ENCODE data around the gene OGG1.

The OGG1 gene

DNA sequence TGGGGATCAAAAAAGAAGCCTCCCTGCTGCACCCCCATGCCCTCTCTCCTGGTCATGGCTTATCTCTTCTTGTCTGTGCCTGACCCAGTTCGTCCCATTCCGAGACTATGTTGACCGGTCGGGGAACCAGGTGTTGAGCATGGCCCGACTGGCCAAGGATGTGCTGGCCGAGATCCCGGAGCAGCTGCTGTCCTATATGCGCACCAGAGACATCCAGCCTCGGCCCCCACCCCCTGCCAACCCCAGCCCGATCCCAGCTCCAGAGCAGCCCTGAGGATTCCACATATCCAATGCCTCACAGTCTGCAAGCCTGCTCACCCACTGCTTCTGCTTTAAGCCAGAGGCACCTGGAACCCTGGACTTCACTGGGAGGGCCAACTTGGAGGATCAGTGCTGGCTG lies 20.3 kb upstream of the OGG1 start:
- DNase-seq = no peak

DNA sequence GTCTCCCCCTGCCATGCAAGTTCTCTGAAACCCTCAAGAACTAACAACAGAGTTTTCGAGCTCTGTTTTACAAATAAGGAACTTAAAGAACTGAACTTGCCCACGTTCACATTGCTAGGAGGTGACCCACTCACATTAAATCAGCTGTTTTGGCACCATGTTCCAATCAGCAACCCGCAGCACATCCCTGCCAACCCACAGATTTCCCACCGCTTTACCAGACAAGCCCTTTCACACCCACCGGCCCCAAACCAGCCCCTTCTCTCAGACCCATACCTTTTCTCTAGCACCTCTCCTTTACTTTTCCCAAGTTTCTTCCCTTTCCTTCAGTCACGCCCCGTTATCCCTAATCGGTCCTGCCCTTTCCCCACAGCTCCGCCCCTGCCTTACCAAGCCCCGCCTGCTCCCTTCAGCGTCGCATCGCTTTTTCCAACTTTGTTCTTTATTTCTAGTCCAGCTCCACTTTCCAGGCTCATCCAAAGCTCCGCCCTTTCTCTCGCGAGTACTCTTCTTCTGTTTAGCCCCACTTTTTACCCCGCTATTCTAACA lies 19.0 kb upstream of the OGG1 start:
- DNase-seq = no peak

DNA sequence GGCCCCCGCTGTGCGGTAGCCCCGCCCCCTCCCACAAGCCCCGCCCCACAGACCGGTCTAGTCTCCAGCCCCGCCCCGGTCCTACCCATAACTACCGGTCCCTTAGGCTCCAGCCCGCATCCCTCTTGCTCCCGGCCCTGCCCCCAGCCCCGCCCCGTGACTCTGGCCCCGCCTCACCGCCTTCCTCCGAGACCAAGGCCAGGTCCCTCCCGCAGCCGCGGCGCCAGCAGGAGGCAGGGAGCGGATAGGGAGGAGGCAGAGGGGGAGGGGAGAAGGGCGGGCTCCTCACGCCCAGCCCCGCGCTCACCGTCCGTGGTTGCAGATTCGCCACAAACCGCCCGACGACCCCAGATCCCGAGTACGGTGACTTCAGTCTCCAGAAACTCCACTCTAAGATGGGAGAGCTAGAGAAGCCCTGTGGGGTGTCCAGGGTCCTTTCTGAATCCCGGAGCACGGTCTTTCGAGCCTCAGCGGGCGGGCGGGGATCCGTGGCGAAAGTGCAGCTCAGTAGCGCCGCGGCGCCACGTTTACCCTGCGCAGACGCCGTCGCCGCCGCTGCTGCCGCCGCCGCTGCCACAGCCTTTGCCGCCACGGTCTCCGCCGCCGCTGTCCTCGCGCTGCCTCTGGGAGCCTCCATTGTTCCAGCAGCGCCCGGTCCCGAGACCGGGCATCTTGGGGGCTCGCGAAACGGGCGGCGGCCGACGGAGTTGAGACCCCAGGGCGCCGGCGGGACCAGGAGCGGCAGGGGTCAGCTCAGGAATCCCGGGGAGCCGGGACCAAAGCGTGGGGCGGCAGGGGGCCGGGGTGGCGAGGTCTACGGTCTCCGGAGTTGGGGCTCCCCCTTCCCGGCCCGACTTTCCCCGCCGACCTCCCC lies 18.3 kb upstream of the OGG1 start, which contains the start of gene BRPF1:
Gene BRPF1 (plus strand): TSS at position 530 of the 874 bp plus-strand sequence. CDS start 2,406 bp downstream, outside the sequence.
- peak; percentile 96 for DNase-seq

DNA sequence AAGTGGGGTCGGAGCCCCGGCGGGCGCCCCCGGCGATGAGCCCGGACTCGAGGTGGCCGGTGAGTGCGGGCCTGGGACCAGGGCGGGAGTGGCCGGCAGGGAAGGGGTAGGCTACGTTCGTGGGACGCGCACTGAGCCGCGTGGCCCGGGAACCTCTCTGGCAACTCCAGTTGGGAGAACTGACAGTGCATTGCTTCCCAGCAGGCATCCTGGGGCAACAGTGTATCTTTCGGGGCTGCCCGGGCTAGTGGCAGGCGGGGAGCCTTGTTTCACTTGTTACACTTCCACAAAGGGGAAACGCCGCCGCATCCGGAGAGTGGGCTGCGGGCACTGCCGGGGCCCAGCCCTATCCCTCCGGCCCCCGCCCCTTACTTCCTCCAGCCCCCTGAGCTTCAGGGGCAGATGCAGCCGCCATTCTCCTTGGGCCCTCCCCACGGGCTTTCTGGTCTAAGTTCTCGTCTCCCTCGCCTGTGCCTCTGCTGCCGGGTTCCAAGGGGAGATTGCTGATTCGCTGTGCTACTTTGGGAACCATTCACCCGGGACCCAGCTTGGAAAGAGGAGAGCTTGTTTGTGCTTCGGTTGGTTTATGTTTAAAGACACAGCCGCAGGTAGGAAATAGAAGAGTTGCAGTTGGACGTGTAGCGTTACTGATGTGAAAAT lies 17.5 kb upstream of the OGG1 start:
- peak; percentile 50 for DNase-seq

- DNase-seq = no peak
Observed at GRCh38 chr3:9732740-9733115, 17.0 kb upstream of the OGG1 start.

DNA sequence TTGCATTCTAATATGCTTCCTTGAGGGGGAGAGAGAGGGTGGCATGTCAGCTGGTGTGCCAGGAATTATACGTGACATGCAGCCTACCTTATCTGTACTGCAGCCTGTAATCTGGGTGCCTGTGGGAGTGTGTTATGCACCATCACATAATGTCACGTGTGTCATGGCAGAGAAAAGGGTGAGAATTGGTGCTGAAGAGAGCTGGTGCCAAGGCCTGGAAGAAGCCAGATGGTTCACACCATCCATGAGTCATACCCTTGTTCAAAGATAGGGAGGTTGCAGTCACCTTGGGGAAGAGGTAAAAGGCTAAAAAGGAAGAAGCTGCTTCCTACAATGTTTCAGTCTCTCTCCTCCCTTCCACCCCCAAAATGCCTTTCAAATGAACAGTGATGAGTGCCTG lies 12.9 kb upstream of the OGG1 start:
- DNase-seq = no peak

- no peak for DNase-seq
Observed at GRCh38 chr3:9739181-9739580, 10.6 kb upstream of the OGG1 start.

DNA sequence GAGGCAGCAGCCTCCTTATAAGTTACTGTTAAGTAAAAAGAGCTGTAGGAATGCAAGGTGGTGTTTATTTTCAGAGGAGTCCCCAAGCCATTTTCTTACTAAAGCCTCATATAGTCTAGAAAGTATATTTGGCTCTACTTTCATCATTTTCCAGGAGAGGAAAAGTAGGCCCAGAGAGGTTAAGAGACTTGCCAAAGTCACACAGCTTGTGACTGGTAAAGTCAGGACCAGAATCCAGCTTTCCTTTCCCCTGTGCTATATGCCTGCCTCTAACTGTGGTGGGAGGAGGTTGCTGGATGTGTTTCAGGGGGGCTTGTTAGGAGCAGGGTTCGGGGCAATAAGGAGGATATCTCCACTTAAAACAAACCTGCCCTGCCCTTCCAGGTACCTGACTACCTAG lies 7.2 kb upstream of the OGG1 start:
- no peak for DNase-seq

GRCh38 chr3:9743548-9743947 lies 6.2 kb upstream of the OGG1 start:
- no peak for DNase-seq

- DNase-seq = no peak
Observed at GRCh38 chr3:9744162-9744561, 5.6 kb upstream of the OGG1 start.

DNA sequence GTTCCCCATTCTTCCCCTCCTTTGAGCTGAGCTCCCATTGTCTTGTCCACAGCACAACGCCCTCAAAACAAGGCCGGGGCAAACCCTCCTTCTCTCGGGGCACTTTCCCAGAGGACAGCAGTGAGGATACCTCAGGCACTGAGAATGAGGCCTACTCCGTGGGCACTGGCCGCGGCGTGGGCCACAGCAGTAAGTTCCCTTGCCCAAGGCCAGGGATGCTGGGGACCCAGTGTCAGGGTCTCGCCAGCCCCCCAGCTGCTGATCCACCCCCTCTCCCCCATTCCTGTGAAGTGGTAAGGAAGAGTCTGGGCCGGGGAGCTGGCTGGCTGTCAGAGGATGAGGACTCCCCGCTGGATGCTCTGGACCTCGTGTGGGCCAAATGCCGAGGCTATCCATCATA lies 4.2 kb upstream of the OGG1 start:
- DNase-seq = no peak

DNA sequence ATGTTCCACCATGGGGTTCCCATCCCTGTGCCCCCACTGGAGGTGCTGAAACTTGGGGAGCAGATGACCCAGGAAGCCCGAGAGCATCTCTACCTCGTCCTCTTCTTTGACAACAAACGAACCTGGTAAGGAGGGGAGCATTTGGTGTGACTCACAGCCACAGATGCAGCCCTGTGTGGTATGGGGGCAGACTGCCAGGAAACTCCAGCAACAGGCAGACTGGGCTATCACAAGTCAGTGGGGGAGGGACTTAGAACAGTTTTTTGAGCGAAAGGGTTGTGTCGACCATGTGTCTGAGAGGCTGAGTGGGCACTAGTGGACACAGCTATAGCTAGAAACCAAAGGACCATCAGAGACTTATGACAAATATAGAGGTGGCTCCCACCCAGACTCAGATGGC lies 3.4 kb upstream of the OGG1 start:
- DNase-seq = no peak

DNA sequence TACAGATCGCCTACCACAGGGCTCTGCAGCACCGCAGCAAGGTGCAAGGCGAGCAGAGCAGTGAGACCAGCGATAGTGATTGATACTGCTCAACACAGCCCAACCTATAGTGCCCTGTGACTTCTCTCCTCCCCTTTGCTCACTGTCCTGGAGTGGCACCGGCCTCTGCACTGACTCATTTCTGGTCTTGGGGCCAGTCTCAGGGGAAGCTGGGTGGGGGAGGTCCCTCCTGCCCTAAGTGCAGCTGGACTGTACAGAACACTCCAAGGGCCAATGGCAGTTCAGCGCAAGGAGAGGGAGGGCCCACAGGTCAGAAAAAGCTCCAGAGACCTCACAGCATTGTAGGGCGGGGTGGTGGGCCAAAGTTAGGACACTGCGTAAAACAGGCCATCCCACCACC lies 2.5 kb upstream of the OGG1 start:
- no peak for DNase-seq

DNA sequence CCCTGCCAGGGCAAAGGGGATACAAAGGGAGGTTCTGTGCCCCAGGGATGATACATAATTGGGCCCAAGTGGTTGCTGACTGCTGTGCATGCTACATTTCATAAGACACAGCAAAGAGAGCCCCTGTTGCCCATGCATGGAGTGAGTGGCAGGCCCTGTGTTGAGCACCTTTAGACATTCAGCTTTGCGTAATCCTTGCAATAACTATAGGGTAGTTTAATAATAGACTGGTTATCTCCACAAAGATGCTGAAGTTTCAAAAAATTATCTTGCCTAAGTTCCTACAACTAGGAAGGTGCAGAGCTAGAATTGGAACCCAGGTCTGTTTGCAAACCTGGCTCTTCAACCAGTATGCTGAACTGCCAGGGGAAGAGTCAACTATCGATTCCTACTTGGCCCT lies 1.7 kb upstream of the OGG1 start:
- DNase-seq = no peak

DNA sequence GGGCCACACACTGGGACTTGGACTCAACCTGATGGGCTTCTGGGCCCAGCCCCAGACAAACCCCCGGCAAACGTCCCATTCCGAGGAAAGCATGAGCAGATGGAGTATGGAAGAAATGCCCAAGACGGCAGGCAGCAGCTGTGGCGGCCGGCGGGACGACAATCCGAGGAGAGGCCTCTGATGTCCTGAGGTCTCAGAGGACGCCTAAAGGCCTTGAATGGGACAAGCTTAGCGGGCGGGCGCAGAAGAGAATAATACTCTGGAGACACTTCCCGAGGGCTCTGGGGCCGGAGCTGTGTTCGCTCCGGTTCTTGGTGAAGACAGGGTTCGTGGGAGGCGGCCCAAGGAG lies 482 bp upstream of the OGG1 start:
- DNase-seq = no peak

DNA sequence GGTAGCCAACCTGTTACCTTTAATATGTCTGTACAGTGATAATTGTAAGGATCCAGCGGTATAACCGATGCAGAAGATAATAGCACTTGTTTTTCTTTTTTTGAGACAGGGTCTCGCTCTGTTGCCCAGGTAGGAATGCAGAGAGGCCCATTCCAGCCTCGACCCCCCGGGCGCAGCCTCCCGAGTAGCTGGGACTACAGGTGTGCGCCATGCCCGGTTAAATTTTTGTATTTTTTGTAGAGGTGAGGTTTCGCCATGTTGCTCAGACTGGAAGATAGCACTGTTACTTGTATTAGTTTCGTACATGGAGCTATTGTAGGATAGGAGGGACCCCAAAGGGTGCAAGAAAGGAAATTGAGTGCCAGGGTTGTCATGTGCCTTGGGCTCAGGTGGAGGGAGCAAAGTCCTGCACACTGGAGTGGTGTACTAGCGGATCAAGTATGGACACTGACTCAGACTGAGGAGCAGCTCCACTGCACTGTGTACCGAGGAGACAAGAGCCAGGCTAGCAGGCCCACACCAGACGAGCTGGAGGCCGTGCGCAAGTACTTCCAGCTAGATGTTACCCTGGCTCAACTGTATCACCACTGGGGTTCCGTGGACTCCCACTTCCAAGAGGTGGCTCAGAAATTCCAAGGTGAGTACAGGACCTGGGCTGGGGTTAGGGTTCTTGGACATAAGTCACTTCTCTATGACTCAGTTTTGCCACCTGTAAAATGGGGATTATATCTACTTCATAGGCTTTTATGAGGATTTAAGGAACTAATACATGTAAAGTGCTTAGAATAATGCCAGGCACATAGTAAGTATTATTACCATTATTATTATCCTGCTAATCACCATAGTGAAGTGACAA lies 1.0 kb downstream of the OGG1 start:
- DNase-seq = no peak

- DNase-seq = no peak
Observed at GRCh38 chr3:9754678-9755077, 4.9 kb downstream of the OGG1 start.

- DNase-seq = no peak
Observed at GRCh38 chr3:9757427-9757826, 7.7 kb downstream of the OGG1 start.

- no peak for DNase-seq
Observed at GRCh38 chr3:9760779-9761505, 11.2 kb downstream of the OGG1 start.

DNA sequence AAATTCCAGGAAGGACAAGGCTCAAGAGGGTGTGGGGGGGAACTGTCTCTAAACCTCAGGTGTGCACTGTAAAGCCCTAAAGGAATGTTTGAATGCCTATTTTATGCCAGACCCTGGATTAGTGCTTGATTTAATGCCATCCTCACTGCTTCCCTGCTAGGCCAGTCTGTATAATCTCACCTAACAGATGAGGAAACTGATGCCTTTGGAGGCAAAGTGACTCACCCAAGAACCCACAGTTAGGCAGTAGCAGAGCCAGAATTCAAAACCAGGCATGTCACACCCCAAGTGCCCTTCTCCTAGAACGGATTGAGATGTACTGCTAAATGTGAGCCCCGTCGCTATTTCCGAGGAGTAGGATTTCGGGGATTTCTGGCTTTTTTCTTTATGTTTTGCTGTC lies 12.2 kb downstream of the OGG1 start:
- DNase-seq = no peak

DNA sequence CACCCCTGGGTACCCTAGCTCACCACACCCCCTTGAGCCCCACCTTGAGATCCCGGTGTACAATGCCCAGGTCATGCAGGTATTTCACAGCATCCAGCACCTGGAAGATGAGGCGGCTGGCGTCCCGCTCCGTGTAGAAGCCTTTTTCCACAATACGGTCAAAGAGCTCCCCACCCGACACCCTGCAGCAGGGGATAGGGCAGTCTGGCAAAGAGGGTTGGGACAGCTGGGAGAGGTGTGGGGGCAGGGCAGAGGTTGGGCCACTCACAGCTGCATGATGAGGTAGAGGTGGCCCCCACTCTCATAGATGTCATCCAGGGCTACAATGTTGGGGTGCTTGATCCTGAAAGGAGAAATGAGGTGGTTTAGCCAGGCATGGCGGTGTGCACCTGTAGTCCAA lies 13.1 kb downstream of the OGG1 start:
- DNase-seq = no peak

- no peak for DNase-seq
Observed at GRCh38 chr3:9765865-9766264, 16.1 kb downstream of the OGG1 start.

DNA sequence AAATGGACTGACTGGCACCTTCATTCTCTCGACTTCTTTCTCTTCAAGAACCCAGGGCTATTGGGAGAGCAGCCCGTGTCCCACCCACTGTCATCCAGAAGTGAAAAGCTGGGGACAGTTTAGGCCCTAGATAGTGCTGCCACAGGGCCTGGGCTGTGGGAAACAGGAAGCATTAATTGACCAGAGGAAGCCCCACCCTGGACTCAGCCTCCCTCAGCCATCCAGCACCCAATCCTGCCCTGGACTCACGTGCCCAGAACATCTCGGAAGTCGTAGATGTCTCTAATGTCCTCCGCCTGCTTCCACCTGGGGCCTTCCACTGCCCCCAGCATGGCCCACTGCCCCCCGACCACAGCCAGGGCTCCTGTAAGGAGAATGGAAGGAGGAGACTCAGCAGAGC lies 17.7 kb downstream of the OGG1 start:
- DNase-seq = no peak
